Subcutaneous abdominal adipose tissue (tissue), 5 donors: ENCODE results near the gene GYG1.

Experiments
- H3K27ac ChIP-seq: one replicate; pipeline ENCODE4 v1.7.0; 2013; ENCODE audit warnings: low read depth, mild to moderate bottlenecking, inconsistent platforms, low read length, moderate library complexity
- H3K27me3 ChIP-seq, 5 donors: one replicate each; pipeline ENCODE4 v1.7.0; 2013; ENCODE audit warnings: low read length in 5 of 5, inconsistent platforms in 1 of 5; ENCODE audit not compliant: control insufficient read depth in 5 of 5, insufficient read depth in 4 of 5
- H3K36me3 ChIP-seq, 5 donors: one replicate each; pipeline ENCODE4 v1.7.0; 2013; ENCODE audit warnings: low read length in 5 of 5; ENCODE audit not compliant: control insufficient read depth in 5 of 5, insufficient read depth in 5 of 5
- H3K4me1 ChIP-seq, 5 donors: one replicate each; pipeline ENCODE4 v1.7.0; 2013; ENCODE audit warnings: low read length in 5 of 5, mild to moderate bottlenecking in 3 of 5, moderate library complexity in 1 of 5; ENCODE audit not compliant: control insufficient read depth in 5 of 5, insufficient read depth in 5 of 5
- H3K4me3 ChIP-seq, 5 donors: one replicate each; pipeline ENCODE4 v1.7.0; 2013; ENCODE audit warnings: low read length in 5 of 5, low read depth in 1 of 5
- H3K9ac ChIP-seq, 5 donors: one replicate each; pipeline ENCODE4 v1.7.0; 2013; ENCODE audit warnings: low read length in 5 of 5, mild to moderate bottlenecking in 4 of 5, moderate library complexity in 3 of 5
- H3K9me3 ChIP-seq, 5 donors: one replicate each; pipeline ENCODE4 v1.7.0; 2013; ENCODE audit warnings: low read length in 5 of 5; ENCODE audit not compliant: control insufficient read depth in 5 of 5
- donor health status: healthy.
- donor health status: healthy.
- donor health status: healthy.
- donor health status: healthy.
- donor health status: healthy.

The GYG1 gene

DNA sequence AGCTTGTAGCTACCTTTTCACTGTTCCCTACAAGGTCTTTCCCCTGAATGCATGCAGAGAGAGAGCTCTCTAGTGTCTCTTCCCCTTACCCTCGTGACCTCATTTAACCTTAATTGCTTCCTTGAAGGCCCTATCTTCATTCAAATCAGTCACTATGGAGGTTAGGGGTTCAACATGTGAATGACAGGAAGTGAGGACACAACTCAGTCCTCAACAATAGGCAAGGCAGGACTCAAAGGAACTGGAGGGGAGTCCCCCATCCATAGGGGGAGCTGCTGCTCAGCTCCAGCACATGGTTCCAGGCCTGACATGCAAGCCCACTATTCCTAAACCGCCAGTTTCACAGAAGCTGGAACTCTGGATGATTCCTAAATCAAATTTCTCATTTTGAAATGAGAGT lies 33.8 kb upstream of the GYG1 start:
- H3K27ac ChIP-seq, result no peak overlapping the region
- H3K36me3 ChIP-seq, result no peaks in the 10 kb centered on the region
- H3K4me3 ChIP-seq, result no peak overlapping the region
- no peaks in the 10 kb centered on the region for H3K9me3 ChIP-seq
- no peak overlapping the region for H3K9ac ChIP-seq
- no peaks in the 10 kb centered on the region for H3K27me3 ChIP-seq
- H3K4me1 ChIP-seq, result peaks cover 0 to 13% (median 7%) of the 10 kb centered on the region in 5 donors

DNA sequence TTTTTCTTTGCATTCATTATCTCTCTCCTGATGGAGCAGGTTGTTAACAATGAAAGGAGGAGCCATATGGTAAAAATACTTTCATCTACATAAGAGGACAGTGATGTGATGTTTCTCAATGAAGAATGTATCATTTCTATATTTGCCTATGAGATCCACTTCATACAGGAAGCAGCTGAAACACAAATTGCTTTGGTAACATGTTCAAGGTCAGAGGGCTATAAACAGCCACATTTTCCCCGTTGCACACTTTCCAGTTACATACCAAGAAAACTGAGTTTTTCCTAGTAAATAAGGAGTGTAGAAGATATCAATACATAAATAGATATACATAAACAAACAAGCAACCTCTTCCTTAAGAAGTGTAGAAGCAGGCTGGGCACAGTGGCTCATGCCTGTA lies 32.6 kb upstream of the GYG1 start:
- peaks cover 0 to 13% (median 7%) of the 10 kb centered on the region in 5 donors for H3K4me1 ChIP-seq
- H3K9me3 ChIP-seq, result no peaks in the 10 kb centered on the region
- no peak overlapping the region for H3K9ac ChIP-seq
- no peak overlapping the region for H3K4me3 ChIP-seq
- no peak overlapping the region for H3K27ac ChIP-seq
- H3K36me3 ChIP-seq, result no peaks in the 10 kb centered on the region
- no peaks in the 10 kb centered on the region for H3K27me3 ChIP-seq

DNA sequence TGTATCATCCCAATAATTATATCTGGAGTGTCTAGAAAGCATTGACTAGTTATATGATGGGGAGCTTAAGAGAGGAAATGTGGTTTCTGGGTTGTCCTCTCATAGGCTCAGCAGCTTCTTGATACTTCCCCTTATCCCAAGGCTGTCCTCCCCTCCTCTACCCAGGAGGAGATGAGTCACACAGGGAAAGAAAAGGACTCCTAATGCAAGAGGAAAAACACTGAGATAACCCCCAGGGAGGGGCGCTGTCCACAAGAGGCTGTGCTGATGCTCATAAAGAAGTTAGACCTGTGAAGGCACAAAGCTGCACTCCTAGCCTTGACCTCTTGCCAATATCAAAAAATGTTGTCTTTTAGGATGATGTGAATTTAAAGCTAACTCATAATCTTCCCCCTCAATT lies 28.8 kb upstream of the GYG1 start:
- no peak overlapping the region for H3K9ac ChIP-seq
- no peaks in the 10 kb centered on the region for H3K36me3 ChIP-seq
- no peak overlapping the region for H3K27ac ChIP-seq
- no peaks in the 10 kb centered on the region for H3K9me3 ChIP-seq
- no peak overlapping the region for H3K4me3 ChIP-seq
- no peaks in the 10 kb centered on the region for H3K27me3 ChIP-seq
- H3K4me1 ChIP-seq, result peaks cover 0 to under 1% (median 0%) of the 10 kb centered on the region in 5 donors

DNA sequence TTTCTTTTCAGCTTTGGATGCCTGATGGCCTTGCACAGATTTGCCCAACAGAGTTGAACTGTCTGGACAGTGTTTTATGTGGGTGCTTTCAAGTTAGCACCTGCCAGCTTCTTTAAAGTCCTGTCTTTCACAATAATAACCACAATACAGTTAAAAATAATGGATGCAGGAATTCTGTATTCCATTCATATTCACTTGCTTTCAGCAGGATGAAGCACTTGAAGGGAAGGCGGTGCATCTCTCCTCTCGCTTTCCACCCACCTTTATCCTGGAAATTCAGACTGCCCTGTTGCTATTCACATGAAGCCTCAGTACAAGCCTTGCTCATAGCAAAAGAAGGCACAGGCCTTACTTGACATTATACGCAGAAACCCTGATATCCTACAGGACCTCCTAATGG lies 26.5 kb upstream of the GYG1 start:
- no peaks in the 10 kb centered on the region for H3K9me3 ChIP-seq
- no peaks in the 10 kb centered on the region for H3K4me1 ChIP-seq
- H3K27ac ChIP-seq, result no peak overlapping the region
- no peak overlapping the region for H3K4me3 ChIP-seq
- H3K27me3 ChIP-seq, result no peaks in the 10 kb centered on the region
- no peak overlapping the region for H3K9ac ChIP-seq
- H3K36me3 ChIP-seq, result no peaks in the 10 kb centered on the region

DNA sequence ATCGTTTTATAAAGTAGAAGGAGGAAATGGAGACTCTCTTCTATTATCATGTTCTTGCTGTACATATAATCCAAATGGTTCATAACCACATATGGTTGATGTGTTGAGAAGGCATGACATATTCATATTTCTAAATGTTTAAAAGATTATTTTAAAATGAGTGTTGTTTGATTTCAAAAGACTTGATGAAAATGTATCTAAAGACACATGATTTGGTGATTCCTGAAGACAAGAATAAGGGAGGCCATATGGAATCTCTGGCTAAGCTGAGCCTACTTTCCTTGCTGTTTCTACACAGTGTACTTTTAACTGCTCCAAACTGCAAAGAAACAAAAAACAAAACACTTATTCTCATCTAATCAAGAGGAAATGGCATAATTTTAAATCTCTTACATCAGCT lies 23.0 kb upstream of the GYG1 start:
- Histone ChIP-seq H3K27me3 (no peaks in the 10 kb centered on the region), H3K27ac (no peak overlapping the region), H3K4me1 (peaks cover 0 to 5% (median 0%) of the 10 kb centered on the region in 5 donors), H3K9me3 (no peaks in the 10 kb centered on the region), H3K4me3 (no peak overlapping the region), H3K9ac (no peak overlapping the region), H3K36me3 (no peaks in the 10 kb centered on the region)

DNA sequence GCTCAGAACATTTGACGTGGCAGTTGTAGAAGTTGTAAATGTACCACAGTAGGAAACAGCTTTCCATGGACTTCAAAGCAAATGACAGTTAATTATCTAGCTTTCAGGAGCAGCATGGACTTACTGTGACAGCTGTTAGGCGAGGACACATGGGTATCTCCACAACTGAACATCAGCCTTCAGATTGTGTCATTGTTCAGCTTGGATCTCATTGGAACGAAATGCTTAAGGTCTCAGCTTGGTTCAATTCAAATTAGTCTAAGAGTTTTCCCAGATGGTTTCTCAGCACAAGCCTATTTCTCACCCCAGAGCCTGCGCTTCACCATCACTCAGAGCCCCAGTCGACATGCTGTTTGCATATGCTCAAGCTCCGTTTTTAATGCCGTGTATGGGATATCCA lies 21.1 kb upstream of the GYG1 start:
- Histone ChIP-seq H3K27ac (no peak overlapping the region), H3K36me3 (no peaks in the 10 kb centered on the region)

GRCh38 chr3:148971401-148972163 lies 19.8 kb upstream of the GYG1 start:
- Histone ChIP-seq H3K27ac (no peak overlapping the region), H3K4me1 (peaks cover 0 to 8% (median 3%) of the 10 kb centered on the region in 5 donors), H3K9me3 (no peaks in the 10 kb centered on the region), H3K27me3 (no peaks in the 10 kb centered on the region), H3K36me3 (no peaks in the 10 kb centered on the region), H3K9ac (no peak overlapping the region), H3K4me3 (no peak overlapping the region)

More for the DNA sequence above, 21.1 kb upstream of the GYG1 start:
- Histone ChIP-seq H3K4me1 (peaks cover 0 to 8% (median 2%) of the 10 kb centered on the region in 5 donors), H3K4me3 (no peak overlapping the region), H3K27me3 (no peaks in the 10 kb centered on the region), H3K9me3 (no peaks in the 10 kb centered on the region), H3K9ac (no peak overlapping the region)

- H3K9me3 ChIP-seq, result no peaks in the 10 kb centered on the region
- H3K9ac ChIP-seq, result no peak overlapping the region
- no peak overlapping the region for H3K4me3 ChIP-seq
- peaks cover 0 to 8% (median 3%) of the 10 kb centered on the region in 5 donors for H3K4me1 ChIP-seq
- H3K27me3 ChIP-seq, result no peaks in the 10 kb centered on the region
- no peaks in the 10 kb centered on the region for H3K36me3 ChIP-seq
- H3K27ac ChIP-seq, result no peak overlapping the region
Observed at GRCh38 chr3:148974726-148975125, 16.6 kb upstream of the GYG1 start.

DNA sequence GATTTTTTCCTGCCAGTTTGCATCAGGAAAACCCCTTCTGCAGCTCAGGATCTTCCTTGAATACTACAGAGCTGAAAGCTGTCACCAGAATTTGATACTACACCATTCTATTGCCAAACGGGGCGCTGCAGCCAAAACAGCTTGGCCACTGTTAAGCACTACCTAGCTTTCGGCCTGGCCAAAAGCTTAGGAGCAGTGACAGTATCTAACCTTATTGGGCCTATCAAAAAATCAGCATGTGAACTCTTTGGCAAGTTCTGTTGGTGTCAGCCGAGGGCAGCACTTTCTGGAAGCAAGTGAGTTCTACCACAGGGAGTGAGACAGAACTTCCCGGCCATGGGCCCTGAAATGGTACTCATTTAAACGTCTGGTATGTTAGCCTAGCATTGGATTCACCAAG lies 16.1 kb upstream of the GYG1 start:
- Histone ChIP-seq H3K27me3 (no peaks in the 10 kb centered on the region), H3K27ac (no peak overlapping the region), H3K4me3 (no peak overlapping the region), H3K36me3 (no peaks in the 10 kb centered on the region), H3K4me1 (peaks cover 0 to 8% (median 3%) of the 10 kb centered on the region in 5 donors), H3K9ac (no peak overlapping the region), H3K9me3 (no peaks in the 10 kb centered on the region)

- H3K27ac ChIP-seq, result no peak overlapping the region
Observed at GRCh38 chr3:148975696-148976095, 15.6 kb upstream of the GYG1 start.

More at GRCh38 chr3:148975696-148976095, 15.6 kb upstream of the GYG1 start:
- no peak overlapping the region for H3K9ac ChIP-seq
- no peak overlapping the region for H3K4me3 ChIP-seq
- peaks cover 0 to 8% (median 3%) of the 10 kb centered on the region in 5 donors for H3K4me1 ChIP-seq
- H3K9me3 ChIP-seq, result no peaks in the 10 kb centered on the region
- H3K27me3 ChIP-seq, result no peaks in the 10 kb centered on the region
- no peaks in the 10 kb centered on the region for H3K36me3 ChIP-seq
